MM.1S (cell line): Measurements from ENCODE around the gene SIGLEC6.

ENCODE experiments used
- DNase-seq: peaks from one replicate; pipeline ENCODE4 v3.0.0-alpha.2; 2015
- H2AFZ ChIP-seq: fragments of 300-600 bp; sonication (generic); 2 replicates; pipeline ENCODE4 v1.6.0; 2016; ENCODE audit warnings: antibody characterized with exemption, low read length
- H3F3A ChIP-seq: fragments of 300-600 bp; sonication (generic); 2 replicates; pipeline ENCODE4 v1.6.1; 2016; ENCODE audit warnings: mild to moderate bottlenecking, antibody characterized with exemption, low read length, moderate library complexity, mixed read lengths; ENCODE audit not compliant: insufficient read depth
- H3K27ac ChIP-seq: fragments of 300-600 bp; sonication (generic); 2 replicates; pipeline ENCODE4 v1.5.1; 2016; ENCODE audit warnings: mild to moderate bottlenecking, low read length
- H3K27me3 ChIP-seq: fragments of 300-600 bp; sonication (generic); replicated peaks from 2 replicates; pipeline ENCODE4 v1.6.0; 2016; ENCODE audit warnings: low read length; ENCODE audit not compliant: insufficient read depth
- H3K36me3 ChIP-seq: fragments of 300-600 bp; sonication (generic); replicated peaks from 2 replicates; pipeline ENCODE4 v1.6.1; 2016; ENCODE audit warnings: mild to moderate bottlenecking, low read length, mixed read lengths; ENCODE audit not compliant: insufficient read depth
- H3K4me1 ChIP-seq: fragments of 300-600 bp; sonication (generic); 2 replicates; pipeline ENCODE4 v1.6.1; 2016; ENCODE audit warnings: low read length, mixed read lengths
- H3K4me2 ChIP-seq: fragments of 300-600 bp; sonication (generic); 2 replicates; pipeline ENCODE4 v1.6.0; 2016; ENCODE audit warnings: low read depth, low read length
- H3K4me3 ChIP-seq: fragments of 300-600 bp; sonication (generic); 2 replicates; pipeline ENCODE4 v1.5.1; 2016; ENCODE audit warnings: low read length, mixed read lengths
- H3K79me2 ChIP-seq: fragments of 300-600 bp; sonication (generic); 2 replicates; pipeline ENCODE4 v1.6.1; 2016; ENCODE audit warnings: mixed run types, low read length, mixed read lengths
- H3K9ac ChIP-seq: fragments of 300-600 bp; sonication (generic); 2 replicates; pipeline ENCODE4 v1.6.1; 2016; ENCODE audit warnings: low read length, mixed read lengths
- H3K9me2 ChIP-seq: fragments of 300-600 bp; sonication (generic); replicated peaks from 2 replicates; pipeline ENCODE4 v1.6.1; 2016; ENCODE audit warnings: mild to moderate bottlenecking, low read length, mixed read lengths; ENCODE audit not compliant: insufficient read depth
- H3K9me3 ChIP-seq: fragments of 300-600 bp; sonication (generic); replicated peaks from 2 replicates; pipeline ENCODE4 v1.6.1; 2016; ENCODE audit warnings: mild to moderate bottlenecking, low read length, mixed read lengths; ENCODE audit not compliant: insufficient read depth
- H4K20me1 ChIP-seq: fragments of 300-600 bp; sonication (generic); 2 replicates; pipeline ENCODE4 v1.6.1; 2016; ENCODE audit warnings: mild to moderate bottlenecking, low read length, moderate library complexity, mixed read lengths; ENCODE audit not compliant: insufficient read depth
- CTCF ChIP-seq: fragments of 300-600 bp; sonication (generic); IDR thresholded peaks from 2 replicates; pipeline ENCODE4 v1.5.1; 2016; ENCODE audit warnings: antibody characterized with exemption, low read length, mixed read lengths
- EZH2 ChIP-seq: fragments of 300-600 bp; sonication (generic); optimal IDR thresholded peaks from 2 replicates; pipeline ENCODE3; 2017; ENCODE audit warnings: low read depth, mild to moderate bottlenecking, antibody characterized with exemption, low read length, mixed read lengths
- EZH2phosphoT487 ChIP-seq: fragments of 300-600 bp; sonication (generic); IDR thresholded peaks from 2 replicates; pipeline ENCODE4 v1.6.1; 2018; ENCODE audit warnings: antibody characterized with exemption, low read length

Gene SIGLEC6

GRCh38 chr19:51544038-51544437, 12.6 kb upstream of the SIGLEC6 start:
- H3K9me3 ChIP-seq, result no peaks in the 10 kb centered on the region
- H4K20me1 ChIP-seq, result no peaks in the 10 kb centered on the region
- TF ChIP-seq EZH2phosphoT487, result no peak
- TF ChIP-seq CTCF, result no peak
- H3F3A ChIP-seq, result no peaks in the 10 kb centered on the region
- no peak overlapping the region for H3K4me2 ChIP-seq
- no peaks in the 10 kb centered on the region for H3K9me2 ChIP-seq
- H3K4me3 ChIP-seq, result no peak overlapping the region
- DNase-seq, result no peak
- H2AFZ ChIP-seq, result no peak overlapping the region
- no peak overlapping the region for H3K27ac ChIP-seq
- H3K4me1 ChIP-seq, result no peaks in the 10 kb centered on the region
- H3K79me2 ChIP-seq, result no peaks in the 10 kb centered on the region
- no peaks in the 10 kb centered on the region for H3K36me3 ChIP-seq
- no peaks in the 10 kb centered on the region for H3K27me3 ChIP-seq
- no peak overlapping the region for H3K9ac ChIP-seq

GRCh38 chr19:51542699-51543098, 11.2 kb upstream of the SIGLEC6 start:
- H3K79me2 ChIP-seq, result no peaks in the 10 kb centered on the region
- no peaks in the 10 kb centered on the region for H4K20me1 ChIP-seq
- no peak overlapping the region for H3K27ac ChIP-seq
- H3F3A ChIP-seq, result no peaks in the 10 kb centered on the region
- no peaks in the 10 kb centered on the region for H3K27me3 ChIP-seq
- H3K36me3 ChIP-seq, result no peaks in the 10 kb centered on the region
- no peaks in the 10 kb centered on the region for H3K4me1 ChIP-seq
- no peaks in the 10 kb centered on the region for H3K9me3 ChIP-seq
- no peak overlapping the region for H2AFZ ChIP-seq
- no peak overlapping the region for H3K4me3 ChIP-seq
- H3K9ac ChIP-seq, result no peak overlapping the region
- no peak overlapping the region for H3K4me2 ChIP-seq
- no peak for TF ChIP-seq CTCF
- no peak for TF ChIP-seq EZH2
- TF ChIP-seq EZH2phosphoT487, result no peak
- no peaks in the 10 kb centered on the region for H3K9me2 ChIP-seq
- DNase-seq, result no peak

GRCh38 chr19:51541458-51542357, 10.2 kb upstream of the SIGLEC6 start:
- Histone ChIP-seq H3K4me2 (no peak overlapping the region), H3K4me1 (no peaks in the 10 kb centered on the region), H3K9me3 (no peaks in the 10 kb centered on the region)

More at GRCh38 chr19:51541458-51542357, 10.2 kb upstream of the SIGLEC6 start:
- no peak overlapping the region for H2AFZ ChIP-seq
- no peaks in the 10 kb centered on the region for H3K27me3 ChIP-seq
- no peaks in the 10 kb centered on the region for H3F3A ChIP-seq
- H3K36me3 ChIP-seq, result no peaks in the 10 kb centered on the region
- no peaks in the 10 kb centered on the region for H3K9me2 ChIP-seq
- no peak overlapping the region for H3K9ac ChIP-seq
- DNase-seq, result no peak
- H3K4me3 ChIP-seq, result no peak overlapping the region
- no peaks in the 10 kb centered on the region for H3K79me2 ChIP-seq
- no peak for TF ChIP-seq EZH2
- no peak for TF ChIP-seq CTCF
- TF ChIP-seq EZH2phosphoT487, result no peak
- H4K20me1 ChIP-seq, result no peaks in the 10 kb centered on the region
- no peak overlapping the region for H3K27ac ChIP-seq
